HL-60 (cell line): ENCODE measurements around the gene RFC2.
"Not testable (repeated sequence)": the region's sequence is repeated elsewhere in the genome, so short reads cannot be mapped to it uniquely, and the experiment has no call there.

Source experiments
- GABPA ChIP-seq: IDR thresholded peaks from 2 replicates; pipeline ENCODE4 v1.6.1; 2012; ENCODE audit warnings: low read depth
- POLR2AphosphoS5 ChIP-seq: IDR thresholded peaks from 2 replicates; pipeline ENCODE4 v1.6.1; 2012; ENCODE audit warnings: low read depth

GRCh38 chr7:74255461-74255860, 1.3 kb upstream of the RFC2 start:
- not testable (repeated sequence) for TF ChIP-seq POLR2AphosphoS5, GABPA
